ENCODE results near the gene RASGRP2. TPM values are rescaled to one million over a fixed set of nuclear protein-coding genes. Genes with fewer than 3 reads are reported as not detected.

Gene RASGRP2
- total and polyA plus RNA-seq, 2 of the 8 experiments (the other 6 are each of a cell fraction or from before 2014, with no cell fraction given) = 40.6 to 45.7 TPM

DNA sequence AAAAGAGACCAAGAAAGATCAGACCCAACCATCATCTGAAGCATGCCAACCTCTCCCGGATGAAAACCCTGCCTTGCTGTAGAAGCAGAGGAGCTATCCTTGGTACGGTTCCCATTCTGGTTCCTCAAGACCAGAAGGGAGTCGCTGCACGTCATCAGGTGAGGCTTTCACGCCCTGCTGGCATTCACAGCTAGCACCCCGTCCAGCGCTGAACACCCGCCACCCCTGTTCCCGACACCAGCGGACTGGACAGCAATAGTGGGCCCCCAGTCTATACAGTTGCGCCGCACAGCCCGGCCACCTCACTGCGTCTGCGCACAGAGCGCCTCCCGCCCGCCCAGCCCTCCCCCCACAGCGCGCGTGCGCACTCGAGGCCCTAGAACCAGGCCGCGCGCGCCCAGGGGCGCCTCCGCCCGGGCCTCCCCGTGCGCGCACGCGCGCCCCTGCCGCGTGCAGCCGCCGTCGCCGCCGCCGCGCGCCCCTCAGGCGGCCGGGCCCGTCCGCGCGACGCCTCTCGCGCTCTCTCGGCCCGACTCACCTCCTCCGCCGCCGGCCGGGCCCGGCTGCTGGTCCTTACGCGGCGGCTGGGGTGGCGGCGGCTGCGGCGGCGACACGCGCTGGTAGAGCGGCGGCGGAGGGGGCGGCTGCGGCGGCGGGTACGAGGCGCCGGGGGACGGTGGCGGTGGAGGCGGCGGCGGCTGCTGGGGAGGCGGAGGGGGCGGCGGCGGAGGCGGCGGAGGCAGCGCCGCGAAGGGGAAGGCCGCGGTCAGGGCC, 33.7 kb upstream of the RASGRP2 start:
- Histone ChIP-seq H3K9ac (replicated peaks in 1 of 4; ENCODE audit: extremely low read depth in 1 of 4, low read depth in 3 of 4, low read length in 3 of 4) (peak overlapping the region; percentile 48 to 99 (median 93)), H3K79me1 (ENCODE audit: low read depth, low read length) (peaks cover 9% of the 10 kb centered on the region), H3K4me2 (ENCODE audit: insufficient read depth in 1 of 2, low read depth in 2 of 2, low read length in 2 of 2) (peak overlapping the region; percentile 84 to 92), H4K91ac (replicated peaks; ENCODE audit: insufficient read length, low read length) (no peak overlapping the region), H3K9me3 (ENCODE audit: insufficient read depth in 2 of 2, low read depth in 1 of 2, low read length in 1 of 2) (no peaks in the 10 kb centered on the region), H3K27ac (ENCODE audit: low read depth, low read length) (peak overlapping the region; percentile 93), H2AFZ (ENCODE audit: low read length) (no peak overlapping the region), H3K79me2 (ENCODE audit: control insufficient read depth in 1 of 2, insufficient read depth in 2 of 2, low read length in 2 of 2) (peaks cover 30 to 49% of the 10 kb centered on the region in 2 experiments), H3K56ac (replicated peaks; ENCODE audit: insufficient read length, low read depth, low read length) (no peak overlapping the region), H3K4me1 (replicated peaks in 1 of 4; ENCODE audit: control insufficient read depth in 3 of 4, insufficient read depth in 4 of 4, low read length in 3 of 4) (peaks cover 2 to 6% (median 5%) of the 10 kb centered on the region in 4 experiments; a peak in 5 of 7 replicates), H4K5ac (ENCODE audit: insufficient read length, low read depth, low read length) (no peak overlapping the region), H3K18ac (ENCODE audit: extremely low read depth, low read length) (no peak overlapping the region), H4K8ac (ENCODE audit: extremely low read depth, insufficient read depth, low read length) (peak overlapping the region; percentile 86), H3K27me3 (replicated peaks in 1 of 4; ENCODE audit: control insufficient read depth in 3 of 4, extremely low read depth in 1 of 4, insufficient read depth in 3 of 4, low read length in 3 of 4) (no peaks in the 10 kb centered on the region), H2BK20ac (ENCODE audit: low read length) (no peak overlapping the region), H3K14ac (ENCODE audit: insufficient read length) (no peak overlapping the region), H2AK5ac (ENCODE audit: low read depth, low read length) (no peak overlapping the region), H2BK5ac (ENCODE audit: low read depth, low read length) (0 out of 2 replicates have a peak overlapping the region, but pooled peaks have one; percentile 8), H3K4ac (replicated peaks; ENCODE audit: insufficient read length, low read depth, low read length) (no peak overlapping the region), H2BK12ac (ENCODE audit: low read depth, low read length) (no peak overlapping the region), H3K4me3 (ENCODE audit: extremely low read depth in 1 of 4, insufficient read depth in 2 of 4, low read depth in 3 of 4, low read length in 4 of 4) (peak overlapping the region; percentile 69 to 99 (median 95)), H3K36me3 (ENCODE audit: control insufficient read depth in 2 of 4, insufficient read depth in 4 of 4, low read length in 3 of 4) (peaks cover 38 to 45% (median 42%) of the 10 kb centered on the region in 4 experiments), H3K23ac (ENCODE audit: insufficient read length) (no peak overlapping the region), H3K23me2 (ENCODE audit: low read depth, low read length) (peaks cover 9% of the 10 kb centered on the region), H2BK120ac (replicated peaks; ENCODE audit: low read depth, low read length) (no peak overlapping the region), H2BK15ac (ENCODE audit: low read length) (no peak overlapping the region), H4K20me1 (replicated peaks in 1 of 2; ENCODE audit: control insufficient read depth in 1 of 2, insufficient read depth in 2 of 2, low read length in 2 of 2) (peaks cover 30 to 34% of the 10 kb centered on the region in 2 experiments)
- no peak for FAIRE-seq
- POLR2A ChIA-PET (ENCODE audit: partially characterized antibody) = interaction anchor here (0.5 to 29.2 kb wide), 11 partner anchors 10 to 534 kb away, joined by 3 to 1087 read pairs (median 4); partner anchors contain the start of genes PYGM and RASGRP2
- 1% methylated on average over 25 of the region's 98 CpGs; no CpG with 5 or more reads in 1 of the 2 experiments for WGBS, 2 experiments (ENCODE audit: extremely low coverage in 1 of 2, insufficient coverage in 1 of 2, insufficient read length in 1 of 2, insufficient replicate concordance in 2 of 2, low coverage in 1 of 2, low lambda C conversion rate in 2 of 2, missing lambda C conversion rate in 1 of 2)
- DNase-seq (ENCODE audit: low read depth in 1 of 2, low spot score in 2 of 2) = peak in 1 of 2 experiments; percentile 80
- CTCF ChIA-PET (ENCODE audit: partially characterized antibody) = interaction anchor here (0.7 to 23.6 kb wide), 5 partner anchors 10 to 71 kb away, joined by 3 to 376 read pairs (median 3); partner anchors contain the start of gene RASGRP2
- TF ChIP-seq E2F6 (IDR thresholded peaks at IDR 0.05) = no peak
- TF ChIP-seq CBX8 (IDR thresholded peaks at IDR 0.05; ENCODE audit: borderline replicate concordance, low read depth, low read length) = no peak
- TF ChIP-seq CHD2 (IDR thresholded peaks at IDR 0.05; ENCODE audit: low read length) = no peak
- TF ChIP-seq HDAC6 (IDR thresholded peaks at IDR 0.05; ENCODE audit: low read depth, low read length) = no peak
- no peak for TF ChIP-seq TBP (IDR thresholded peaks at IDR 0.05; ENCODE audit: low read depth, low read length)
- no peak for TF ChIP-seq EZH2 (IDR thresholded peaks at IDR 0.05; ENCODE audit: low read depth, low read length, severe bottlenecking)
- peak; percentile 86 to 91; a peak in 2 of 4 replicates for TF ChIP-seq SIN3A (conservative IDR thresholded peaks at IDR 0.05 in 1 of 2, IDR thresholded peaks at IDR 0.05 in 1 of 2; ENCODE audit: low read depth in 1 of 2, low read length in 2 of 2)
